MM.1S (cell line): Measurements from ENCODE around the gene ALPK3.

ENCODE experiments used
- DNase-seq: peaks from one replicate; pipeline ENCODE4 v3.0.0-alpha.2; 2015
- H2AFZ ChIP-seq: fragments of 300-600 bp; sonication (generic); 2 replicates; pipeline ENCODE4 v1.6.0; 2016; ENCODE audit warnings: antibody characterized with exemption, low read length
- H3F3A ChIP-seq: fragments of 300-600 bp; sonication (generic); 2 replicates; pipeline ENCODE4 v1.6.1; 2016; ENCODE audit warnings: mild to moderate bottlenecking, antibody characterized with exemption, low read length, moderate library complexity, mixed read lengths; ENCODE audit not compliant: insufficient read depth
- H3K27ac ChIP-seq: fragments of 300-600 bp; sonication (generic); 2 replicates; pipeline ENCODE4 v1.5.1; 2016; ENCODE audit warnings: mild to moderate bottlenecking, low read length
- H3K27me3 ChIP-seq: fragments of 300-600 bp; sonication (generic); replicated peaks from 2 replicates; pipeline ENCODE4 v1.6.0; 2016; ENCODE audit warnings: low read length; ENCODE audit not compliant: insufficient read depth
- H3K36me3 ChIP-seq: fragments of 300-600 bp; sonication (generic); replicated peaks from 2 replicates; pipeline ENCODE4 v1.6.1; 2016; ENCODE audit warnings: mild to moderate bottlenecking, low read length, mixed read lengths; ENCODE audit not compliant: insufficient read depth
- H3K4me1 ChIP-seq: fragments of 300-600 bp; sonication (generic); 2 replicates; pipeline ENCODE4 v1.6.1; 2016; ENCODE audit warnings: low read length, mixed read lengths
- H3K4me2 ChIP-seq: fragments of 300-600 bp; sonication (generic); 2 replicates; pipeline ENCODE4 v1.6.0; 2016; ENCODE audit warnings: low read depth, low read length
- H3K4me3 ChIP-seq: fragments of 300-600 bp; sonication (generic); 2 replicates; pipeline ENCODE4 v1.5.1; 2016; ENCODE audit warnings: low read length, mixed read lengths
- H3K79me2 ChIP-seq: fragments of 300-600 bp; sonication (generic); 2 replicates; pipeline ENCODE4 v1.6.1; 2016; ENCODE audit warnings: mixed run types, low read length, mixed read lengths
- H3K9ac ChIP-seq: fragments of 300-600 bp; sonication (generic); 2 replicates; pipeline ENCODE4 v1.6.1; 2016; ENCODE audit warnings: low read length, mixed read lengths
- H3K9me2 ChIP-seq: fragments of 300-600 bp; sonication (generic); replicated peaks from 2 replicates; pipeline ENCODE4 v1.6.1; 2016; ENCODE audit warnings: mild to moderate bottlenecking, low read length, mixed read lengths; ENCODE audit not compliant: insufficient read depth
- H3K9me3 ChIP-seq: fragments of 300-600 bp; sonication (generic); replicated peaks from 2 replicates; pipeline ENCODE4 v1.6.1; 2016; ENCODE audit warnings: mild to moderate bottlenecking, low read length, mixed read lengths; ENCODE audit not compliant: insufficient read depth
- H4K20me1 ChIP-seq: fragments of 300-600 bp; sonication (generic); 2 replicates; pipeline ENCODE4 v1.6.1; 2016; ENCODE audit warnings: mild to moderate bottlenecking, low read length, moderate library complexity, mixed read lengths; ENCODE audit not compliant: insufficient read depth
- EZH2 ChIP-seq: fragments of 300-600 bp; sonication (generic); optimal IDR thresholded peaks from 2 replicates; pipeline ENCODE3; 2017; ENCODE audit warnings: low read depth, mild to moderate bottlenecking, antibody characterized with exemption, low read length, mixed read lengths
- EZH2phosphoT487 ChIP-seq: fragments of 300-600 bp; sonication (generic); IDR thresholded peaks from 2 replicates; pipeline ENCODE4 v1.6.1; 2018; ENCODE audit warnings: antibody characterized with exemption, low read length
- TF ChIP-seq, protein P1 (sequence below): fragments of 300-600 bp; sonication (generic); IDR thresholded peaks from 2 replicates; pipeline ENCODE4 v1.5.1; 2016; ENCODE audit warnings: antibody characterized with exemption, low read length, mixed read lengths

ALPK3 gene

DNA sequence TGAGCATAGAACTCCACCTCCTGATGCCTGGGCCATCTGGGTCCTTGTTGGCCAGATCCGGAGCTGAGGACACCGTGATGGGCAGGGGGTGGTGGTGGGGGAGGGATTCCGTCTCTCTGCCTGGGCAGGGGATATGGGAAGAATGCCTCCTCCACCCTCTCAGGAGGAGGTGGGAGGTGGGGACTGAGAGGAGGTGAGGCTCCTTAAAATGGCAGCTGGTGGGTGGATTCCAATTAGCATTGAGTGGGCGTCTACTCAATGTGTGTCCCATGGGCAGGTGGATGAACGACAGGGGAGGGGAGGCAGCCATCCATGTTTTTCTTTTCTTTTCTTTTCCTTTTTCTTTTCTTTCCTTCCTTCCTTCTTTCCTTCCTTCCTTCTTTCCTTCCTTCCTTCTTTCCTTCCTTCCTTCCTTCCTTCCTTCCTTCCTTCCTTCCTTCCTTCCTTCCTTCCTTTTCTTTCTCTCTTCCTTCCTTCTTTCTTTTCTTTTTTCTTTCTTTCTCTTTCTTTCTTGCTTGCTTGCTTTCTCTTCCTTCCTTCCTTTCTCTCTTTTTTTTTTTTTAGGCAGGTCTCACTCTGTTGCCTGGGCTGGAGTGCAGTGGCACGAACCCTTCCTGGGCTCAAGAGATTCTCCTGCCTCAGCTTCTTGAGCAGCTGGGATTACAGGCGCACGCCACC, 72.3 kb downstream of the ALPK3 start:
- Histone ChIP-seq H3K9me3 (no peaks in the 10 kb centered on the region), H3K4me1 (no peaks in the 10 kb centered on the region), H3F3A (no peaks in the 10 kb centered on the region), H3K27me3 (no peaks in the 10 kb centered on the region), H3K36me3 (no peaks in the 10 kb centered on the region), H3K4me2 (no peak overlapping the region), H3K27ac (no peak overlapping the region), H3K9me2 (no peaks in the 10 kb centered on the region), H3K4me3 (no peak overlapping the region), H4K20me1 (no peaks in the 10 kb centered on the region), H3K79me2 (no peaks in the 10 kb centered on the region), H3K9ac (no peak overlapping the region), H2AFZ (no peak overlapping the region)
- TF ChIP-seq, protein P1, sequence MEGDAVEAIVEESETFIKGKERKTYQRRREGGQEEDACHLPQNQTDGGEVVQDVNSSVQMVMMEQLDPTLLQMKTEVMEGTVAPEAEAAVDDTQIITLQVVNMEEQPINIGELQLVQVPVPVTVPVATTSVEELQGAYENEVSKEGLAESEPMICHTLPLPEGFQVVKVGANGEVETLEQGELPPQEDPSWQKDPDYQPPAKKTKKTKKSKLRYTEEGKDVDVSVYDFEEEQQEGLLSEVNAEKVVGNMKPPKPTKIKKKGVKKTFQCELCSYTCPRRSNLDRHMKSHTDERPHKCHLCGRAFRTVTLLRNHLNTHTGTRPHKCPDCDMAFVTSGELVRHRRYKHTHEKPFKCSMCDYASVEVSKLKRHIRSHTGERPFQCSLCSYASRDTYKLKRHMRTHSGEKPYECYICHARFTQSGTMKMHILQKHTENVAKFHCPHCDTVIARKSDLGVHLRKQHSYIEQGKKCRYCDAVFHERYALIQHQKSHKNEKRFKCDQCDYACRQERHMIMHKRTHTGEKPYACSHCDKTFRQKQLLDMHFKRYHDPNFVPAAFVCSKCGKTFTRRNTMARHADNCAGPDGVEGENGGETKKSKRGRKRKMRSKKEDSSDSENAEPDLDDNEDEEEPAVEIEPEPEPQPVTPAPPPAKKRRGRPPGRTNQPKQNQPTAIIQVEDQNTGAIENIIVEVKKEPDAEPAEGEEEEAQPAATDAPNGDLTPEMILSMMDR, result no peak
- TF ChIP-seq EZH2phosphoT487 (no peak), EZH2 (no peak)
- DNase-seq, result no peak

DNA sequence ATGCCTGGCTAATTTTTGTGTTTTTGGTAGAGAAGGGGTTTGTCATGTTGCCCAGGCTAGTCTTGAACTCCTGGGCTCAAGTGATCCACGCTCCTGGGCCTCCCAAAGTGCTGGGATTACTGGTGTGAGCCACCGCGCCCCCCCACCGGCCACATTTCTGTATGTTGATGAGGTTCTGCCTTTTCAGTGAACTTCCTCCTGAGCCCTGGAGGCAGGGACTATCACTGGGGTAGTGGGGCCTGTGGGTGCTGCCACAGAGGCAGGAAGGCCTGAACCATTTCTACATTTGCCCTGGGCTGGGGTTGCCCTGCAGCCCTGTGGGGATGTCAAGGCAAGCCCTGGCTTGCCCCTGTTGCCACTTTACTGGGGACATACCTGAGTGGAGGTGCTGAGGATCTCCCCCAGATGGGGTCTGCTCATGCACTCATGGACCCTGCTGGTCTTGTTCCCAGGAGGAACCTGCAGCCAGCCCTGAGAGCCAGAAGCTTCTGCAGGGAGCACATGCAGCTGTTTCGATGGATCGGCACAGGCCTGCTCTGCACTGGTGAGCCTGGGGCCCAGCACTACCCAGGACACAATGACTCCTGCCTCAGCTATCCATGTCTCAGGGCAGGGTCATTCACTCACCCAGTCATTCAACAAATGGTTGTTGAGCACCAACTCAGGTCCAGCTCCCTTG, 73.0 kb downstream of the ALPK3 start:
- no peaks in the 10 kb centered on the region for H3K9me3 ChIP-seq
- no peaks in the 10 kb centered on the region for H3K9me2 ChIP-seq
- H4K20me1 ChIP-seq, result no peaks in the 10 kb centered on the region
- H3K27ac ChIP-seq, result no peak overlapping the region
- H3K27me3 ChIP-seq, result no peaks in the 10 kb centered on the region
- H3K79me2 ChIP-seq, result no peaks in the 10 kb centered on the region
- no peaks in the 10 kb centered on the region for H3K36me3 ChIP-seq
- H3K4me3 ChIP-seq, result no peak overlapping the region
- H2AFZ ChIP-seq, result no peak overlapping the region
- no peak overlapping the region for H3K4me2 ChIP-seq
- no peaks in the 10 kb centered on the region for H3F3A ChIP-seq
- no peak for DNase-seq
- TF ChIP-seq, protein P1, result no peak
- TF ChIP-seq EZH2phosphoT487 (no peak), EZH2 (no peak)
- no peaks in the 10 kb centered on the region for H3K4me1 ChIP-seq
- no peak overlapping the region for H3K9ac ChIP-seq

DNA sequence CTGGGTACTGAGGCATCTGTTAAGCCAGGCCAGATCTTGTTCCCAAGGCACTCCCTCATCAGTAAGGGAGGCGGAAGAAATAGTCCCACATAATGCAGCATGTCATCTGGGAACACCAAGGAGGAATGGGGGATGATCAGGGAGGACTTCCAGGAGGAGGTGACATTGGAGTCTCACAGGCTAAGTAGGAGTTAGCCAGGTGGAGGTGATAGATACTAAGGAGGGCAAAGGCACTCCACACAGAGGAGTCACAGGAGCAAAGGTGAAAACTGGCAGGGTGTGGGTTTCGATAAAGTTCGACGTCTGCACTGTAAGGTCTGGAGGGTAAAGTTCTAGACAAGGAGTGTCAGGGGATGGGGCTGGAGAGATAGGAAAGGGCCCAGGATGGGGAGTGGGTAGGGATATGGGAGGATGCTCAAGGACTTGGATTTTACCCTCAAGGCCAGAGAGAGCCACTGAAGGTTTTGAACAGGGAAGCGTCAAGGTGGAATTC, 73.6 kb downstream of the ALPK3 start:
- H3K9me3 ChIP-seq, result no peaks in the 10 kb centered on the region
- no peak overlapping the region for H3K27ac ChIP-seq
- no peaks in the 10 kb centered on the region for H4K20me1 ChIP-seq
- H3F3A ChIP-seq, result no peaks in the 10 kb centered on the region
- H3K36me3 ChIP-seq, result no peaks in the 10 kb centered on the region
- H3K79me2 ChIP-seq, result no peaks in the 10 kb centered on the region
- H3K4me1 ChIP-seq, result no peaks in the 10 kb centered on the region
- H2AFZ ChIP-seq, result no peak overlapping the region
- H3K4me2 ChIP-seq, result no peak overlapping the region
- TF ChIP-seq, protein P1, result no peak
- TF ChIP-seq EZH2 (no peak), EZH2phosphoT487 (no peak)
- H3K9ac ChIP-seq, result no peak overlapping the region
- no peaks in the 10 kb centered on the region for H3K27me3 ChIP-seq
- no peaks in the 10 kb centered on the region for H3K9me2 ChIP-seq
- no peak overlapping the region for H3K4me3 ChIP-seq
- no peak for DNase-seq
